ENCODE measurements around the gene RBKS.

The RBKS gene

GRCh38 chr2:27771548-27772335 lies 118.4 kb downstream of the RBKS start, which contains the start of gene MRPL33 (continued):
- TF ChIP-seq ZNF157 (tag by site-specific recombination; IDR thresholded peaks at IDR 0.05) (no peak), ZBTB20 (tag by site-specific recombination; IDR thresholded peaks at IDR 0.05) (peak; percentile 87; the same call in 1 of the 2 replicates), CTCF (tag by site-specific recombination; IDR thresholded peaks at IDR 0.05) (peak; percentile 12; the same call in 1 of the 2 replicates), ZNF175 (tag by site-specific recombination; IDR thresholded peaks at IDR 0.05) (no peak), ZSCAN5A (tag by site-specific recombination; IDR thresholded peaks at IDR 0.05) (0 out of 2 replicates have a peak, but pooled peaks have one; percentile 14), ZNF214 (tag by site-specific recombination; IDR thresholded peaks at IDR 0.05; ENCODE audit: borderline replicate concordance) (no peak), SP7 (tag by site-specific recombination; IDR thresholded peaks at IDR 0.05) (peak; percentile 78), ZNF785 (tag by site-specific recombination; IDR thresholded peaks at IDR 0.05) (no peak), ZNF76 (tag by site-specific recombination; IDR thresholded peaks at IDR 0.05; ENCODE audit: borderline replicate concordance, low read depth) (peak; percentile 96), ZNF639 (tag by site-specific recombination; IDR thresholded peaks at IDR 0.05) (peak; percentile 92), KLF1 (tag by site-specific recombination; IDR thresholded peaks at IDR 0.05) (no peak), KLF7 (tag by site-specific recombination; IDR thresholded peaks at IDR 0.05; ENCODE audit: borderline replicate concordance) (no peak), ZNF518A (tag by site-specific recombination; conservative IDR thresholded peaks at IDR 0.05; ENCODE audit: low read depth) (peak; percentile 100), ZBTB21 (tag by site-specific recombination; IDR thresholded peaks at IDR 0.05) (peak; percentile 83), PRDM4 (tag by site-specific recombination; IDR thresholded peaks at IDR 0.05) (no peak), REPIN1 (tag by site-specific recombination; IDR thresholded peaks at IDR 0.05; ENCODE audit: low read depth) (no peak), ZNF132 (tag by site-specific recombination; IDR thresholded peaks at IDR 0.05; ENCODE audit: borderline replicate concordance) (no peak), SETDB1 (IDR thresholded peaks at IDR 0.05; ENCODE audit: insufficient read length, low read length) (no peak), ZNF692 (tag by site-specific recombination; IDR thresholded peaks at IDR 0.05) (peak; percentile 48), ZNF140 (tag by site-specific recombination; IDR thresholded peaks at IDR 0.05) (no peak), ZNF202 (tag by site-specific recombination; IDR thresholded peaks at IDR 0.05; ENCODE audit: borderline replicate concordance) (no peak), ZBTB17 (tag by site-specific recombination; IDR thresholded peaks at IDR 0.05) (peak; percentile 87), ZNF549 (tag by site-specific recombination; IDR thresholded peaks at IDR 0.05) (no peak), BCL11A (tag by site-specific recombination; IDR thresholded peaks at IDR 0.05; ENCODE audit: low read depth) (peak; percentile 87), ZBTB8A (tag by site-specific recombination; IDR thresholded peaks at IDR 0.05) (peak; percentile 41), ZFHX2 (tag by site-specific recombination; conservative IDR thresholded peaks at IDR 0.05) (no peak)

Measured in HEK293 (cell line).